Inflammatory macrophage treated with lipopolysaccharide for 4 hours (primary cell): ENCODE results near the gene LHFPL2.
"Not testable (repeated sequence)": the region's sequence is repeated elsewhere in the genome, so short reads cannot be mapped to it uniquely, and the experiment has no call there.

Experiments
- DNase-seq: peaks from one replicate; pipeline ENCODE4 v3.0.0-alpha.2; 2020

The LHFPL2 gene, protein sequence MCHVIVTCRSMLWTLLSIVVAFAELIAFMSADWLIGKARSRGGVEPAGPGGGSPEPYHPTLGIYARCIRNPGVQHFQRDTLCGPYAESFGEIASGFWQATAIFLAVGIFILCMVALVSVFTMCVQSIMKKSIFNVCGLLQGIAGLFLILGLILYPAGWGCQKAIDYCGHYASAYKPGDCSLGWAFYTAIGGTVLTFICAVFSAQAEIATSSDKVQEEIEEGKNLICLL

GRCh38 chr5:78648359-78649210 lies at the start of gene LHFPL2:
Gene LHFPL2, minus strand, starts transcription at chr5:78648772. Its CDS starts 138,559 bp downstream, at chr5:78510213.
- DNase-seq = peak; percentile 58

- no peak for DNase-seq
Observed at GRCh38 chr5:78696637-78697036, 48.1 kb upstream of the LHFPL2 start.

DNA sequence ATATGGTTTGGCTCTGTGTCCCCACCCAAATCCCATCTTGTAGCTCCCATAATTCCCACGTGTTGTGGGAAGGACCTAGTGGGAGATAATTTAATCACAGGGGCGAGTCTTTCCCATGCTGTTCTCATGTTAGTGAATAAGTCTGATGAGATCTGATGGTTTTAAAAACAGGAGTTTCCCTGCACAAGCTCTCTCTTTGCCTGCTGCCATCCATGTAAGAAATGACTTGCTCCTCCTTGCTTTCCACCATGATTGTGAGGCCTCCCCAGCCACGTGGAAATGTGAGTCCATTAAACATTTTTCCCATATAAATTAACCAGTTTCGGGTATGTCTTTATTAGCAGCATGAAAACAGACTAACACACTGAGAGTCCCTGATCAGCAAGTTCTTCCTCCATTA lies 47.5 kb upstream of the LHFPL2 start:
- DNase-seq = not testable (repeated sequence)

DNA sequence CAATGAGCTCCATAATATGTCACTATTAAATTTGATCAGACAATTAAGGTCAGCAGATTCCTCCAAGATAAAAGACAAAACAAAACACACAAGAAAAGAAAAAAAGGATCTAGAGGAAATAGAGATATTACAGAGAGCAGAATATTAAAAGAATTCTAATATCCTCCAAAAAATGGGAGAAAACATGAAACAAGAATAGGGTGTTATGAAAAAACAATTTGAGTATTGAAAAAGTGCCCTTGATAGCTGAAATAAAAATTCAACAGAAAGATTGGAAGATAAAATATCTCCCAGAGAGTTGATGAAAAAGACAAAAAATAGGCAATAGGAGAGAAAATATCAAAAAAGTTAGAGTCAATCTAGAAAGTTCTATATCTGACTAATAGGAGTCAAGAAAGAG lies 44.8 kb upstream of the LHFPL2 start:
- no peak for DNase-seq

DNA sequence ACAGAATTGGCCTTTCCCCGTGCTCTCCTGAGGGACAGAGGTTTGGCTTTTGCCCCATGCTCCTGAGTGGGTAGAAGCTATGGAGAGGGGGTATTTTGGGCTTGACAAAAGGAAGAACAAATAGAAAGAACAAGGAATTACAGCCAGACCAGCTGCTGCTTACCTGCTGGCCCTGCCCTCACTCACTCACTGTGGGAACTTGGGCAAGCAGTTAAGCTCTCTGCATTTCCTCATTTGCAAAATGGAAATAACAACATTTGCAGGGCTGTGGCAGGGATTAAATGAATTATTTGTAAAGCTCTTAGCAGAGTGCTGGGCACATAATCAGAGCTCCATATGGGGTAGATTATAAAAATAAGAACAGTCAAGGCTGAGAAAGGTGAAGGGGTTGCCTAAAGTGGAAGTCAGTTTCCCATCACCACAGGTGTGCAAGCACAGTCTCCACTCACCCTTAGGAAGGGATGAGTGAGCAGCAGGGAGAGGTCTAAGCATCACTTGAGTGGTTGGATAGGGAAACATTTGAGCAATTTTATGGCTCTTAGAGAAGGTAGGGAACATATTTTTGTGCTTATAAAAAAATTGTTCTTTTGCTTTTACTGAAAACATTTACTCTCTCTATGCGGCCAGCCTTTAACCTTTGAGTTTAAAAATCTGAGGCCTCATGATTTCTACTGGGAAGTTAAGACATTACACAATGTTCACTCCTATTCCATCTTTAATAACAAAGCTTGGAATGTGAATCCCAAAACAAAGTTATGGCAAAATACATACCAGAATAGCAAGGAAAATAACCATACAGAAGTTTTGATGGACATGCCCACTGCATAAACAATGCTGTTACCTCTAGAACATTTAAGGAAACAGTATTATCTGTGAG lies 42.8 kb upstream of the LHFPL2 start:
- DNase-seq = no peak

DNA sequence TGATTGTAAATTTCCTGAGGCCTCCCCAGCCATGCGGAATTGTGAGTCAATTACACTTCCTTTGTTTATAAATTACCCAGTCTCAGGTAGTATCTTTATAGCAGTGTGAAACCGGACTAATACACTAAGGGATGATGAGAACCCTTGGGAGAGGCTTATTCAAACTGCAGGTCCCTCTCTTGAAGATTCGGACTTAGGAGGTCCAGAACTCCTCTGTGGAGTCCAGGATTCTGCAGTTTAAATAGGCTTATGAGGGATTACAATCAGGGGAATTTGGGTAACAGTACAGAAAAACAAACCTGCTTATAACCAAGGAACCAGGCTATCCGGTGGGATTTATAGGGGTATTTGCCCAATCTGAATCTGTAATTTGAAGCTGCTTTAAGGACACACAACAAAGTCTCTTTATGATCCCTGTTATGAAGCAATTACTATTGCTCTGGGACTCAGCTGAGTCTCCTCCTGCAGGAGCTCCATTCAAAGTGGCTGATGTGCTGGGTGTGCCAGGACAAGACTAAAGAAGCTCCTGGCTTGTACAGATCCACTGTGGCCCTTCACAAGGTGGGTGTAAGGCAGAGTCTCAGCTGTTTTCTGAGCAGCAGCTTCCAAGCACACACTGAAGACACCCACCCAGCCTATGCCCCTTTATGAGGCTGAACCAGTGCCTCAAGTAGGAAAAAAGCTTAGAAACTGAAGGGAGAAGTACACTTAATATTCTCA lies 41.8 kb upstream of the LHFPL2 start:
- no peak for DNase-seq

- DNase-seq = no peak
Observed at GRCh38 chr5:78689540-78690252, 41.1 kb upstream of the LHFPL2 start.

GRCh38 chr5:78687514-78687913 lies 38.9 kb upstream of the LHFPL2 start:
- not testable (repeated sequence) for DNase-seq

DNA sequence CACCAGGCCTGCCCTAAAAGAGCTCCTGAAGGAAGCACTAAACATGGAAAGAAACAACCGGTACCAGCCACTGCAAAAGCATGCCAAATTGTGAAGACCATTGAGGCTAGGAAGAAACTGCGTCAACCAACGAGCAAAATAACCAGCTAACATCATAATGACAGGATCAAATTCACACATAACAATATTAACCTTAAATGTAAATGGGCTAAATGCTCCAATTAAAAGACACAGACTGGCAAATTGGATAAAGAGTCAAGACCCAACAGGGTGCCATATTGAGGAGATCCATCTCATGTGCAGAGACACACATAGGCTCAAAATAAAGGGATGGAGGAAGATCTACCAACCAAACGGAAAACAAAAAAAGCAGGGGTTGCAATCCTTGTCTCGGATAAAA lies 35.3 kb upstream of the LHFPL2 start:
- not testable (repeated sequence) for DNase-seq

GRCh38 chr5:78679905-78680304 lies 31.3 kb upstream of the LHFPL2 start:
- no peak for DNase-seq

- DNase-seq = peak; percentile 83
Observed at GRCh38 chr5:78677777-78678668, 29.5 kb upstream of the LHFPL2 start.

DNA sequence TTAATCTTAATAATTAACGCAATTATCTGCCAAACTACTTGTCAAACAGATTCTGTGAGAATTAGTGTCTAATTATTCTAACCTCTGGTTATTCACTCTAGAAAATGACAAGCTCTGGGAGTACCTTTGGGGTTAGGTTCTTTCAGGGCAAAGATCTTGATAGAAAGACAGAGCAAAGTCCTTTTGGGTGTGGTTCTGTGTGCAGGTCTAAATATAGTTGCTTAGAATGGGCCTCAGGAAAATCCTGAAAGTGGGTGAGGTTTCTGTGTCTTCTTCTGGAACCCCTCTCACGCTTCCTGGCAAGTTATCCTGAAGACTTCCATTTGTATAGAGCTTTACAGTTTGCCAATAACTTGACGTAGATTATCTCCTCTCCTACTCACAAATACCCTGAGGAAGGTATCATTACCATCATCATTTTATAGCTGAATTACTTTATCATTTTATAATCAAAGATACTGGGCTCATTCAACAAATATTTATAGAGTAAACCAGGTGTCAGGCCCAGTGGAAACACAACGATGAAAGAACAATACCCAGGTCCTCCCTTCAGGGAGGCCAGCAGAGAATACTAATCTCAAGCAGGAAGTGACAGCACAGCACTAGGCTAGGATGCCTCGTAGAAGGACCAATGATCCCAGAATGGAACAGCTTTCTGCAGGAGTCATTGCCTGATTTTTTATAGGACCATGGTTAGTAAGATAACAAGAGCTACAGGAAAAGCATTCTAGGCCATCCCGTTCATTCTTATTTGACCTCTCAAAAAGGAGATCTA lies 27.6 kb upstream of the LHFPL2 start:
- no peak for DNase-seq

GRCh38 chr5:78673827-78674226 lies 25.3 kb upstream of the LHFPL2 start:
- DNase-seq = not testable (repeated sequence)

- DNase-seq = no peak
Observed at GRCh38 chr5:78672154-78672553, 23.6 kb upstream of the LHFPL2 start.

- no peak for DNase-seq
Observed at GRCh38 chr5:78671609-78672008, 23.0 kb upstream of the LHFPL2 start.

GRCh38 chr5:78670701-78671269 lies 22.2 kb upstream of the LHFPL2 start:
- DNase-seq = no peak

DNA sequence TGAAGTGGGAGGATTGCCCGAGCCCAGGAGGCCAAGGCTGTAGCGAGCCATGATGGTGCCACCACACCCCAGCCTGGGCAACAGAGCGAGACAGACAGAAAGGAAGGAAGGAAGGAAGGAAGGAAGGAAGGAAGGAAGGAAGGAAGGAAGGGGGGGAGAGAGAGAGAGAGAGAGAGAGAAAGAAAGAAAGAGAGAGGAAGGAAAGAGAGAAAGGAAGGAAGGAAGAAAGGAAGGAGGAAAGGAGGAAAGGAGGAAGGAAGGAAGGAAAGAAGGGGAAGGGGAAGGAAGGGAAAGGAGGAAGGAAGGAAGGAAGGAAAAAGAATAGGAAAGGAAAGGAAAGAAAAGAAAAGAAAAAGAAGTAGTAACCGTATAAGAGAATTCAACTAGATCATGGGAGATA lies 20.8 kb upstream of the LHFPL2 start:
- DNase-seq = no peak

DNA sequence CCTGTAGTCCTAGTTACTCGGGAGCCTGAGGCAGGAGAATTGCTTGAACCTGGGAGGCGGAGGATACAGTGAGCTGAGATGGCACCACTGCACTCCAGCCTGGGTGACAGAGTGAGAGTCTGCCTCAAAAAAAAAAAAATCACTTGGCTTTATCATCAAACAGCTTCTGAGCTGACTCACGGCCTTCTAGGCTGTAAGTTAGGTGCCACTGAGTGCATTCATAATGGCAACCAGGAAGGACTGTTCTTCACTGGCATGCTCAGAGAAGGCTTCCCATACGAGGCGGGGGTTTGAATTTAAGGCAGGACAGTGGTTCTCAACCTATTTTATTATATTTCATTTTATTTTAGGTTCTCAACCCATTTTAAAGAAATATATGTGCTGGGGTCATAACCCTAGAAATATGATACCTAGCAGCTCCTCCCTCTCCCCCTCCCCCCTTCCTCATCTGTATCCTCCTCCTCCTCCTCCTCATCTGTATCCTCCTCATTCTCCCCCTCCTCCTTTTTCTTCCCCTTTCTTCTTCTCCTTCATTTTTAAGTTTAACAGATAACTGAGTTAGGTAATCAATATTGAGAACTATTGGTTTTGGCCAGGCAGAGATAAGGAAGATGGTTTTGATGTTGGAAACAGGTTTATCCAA lies 19.0 kb upstream of the LHFPL2 start:
- no peak for DNase-seq

DNA sequence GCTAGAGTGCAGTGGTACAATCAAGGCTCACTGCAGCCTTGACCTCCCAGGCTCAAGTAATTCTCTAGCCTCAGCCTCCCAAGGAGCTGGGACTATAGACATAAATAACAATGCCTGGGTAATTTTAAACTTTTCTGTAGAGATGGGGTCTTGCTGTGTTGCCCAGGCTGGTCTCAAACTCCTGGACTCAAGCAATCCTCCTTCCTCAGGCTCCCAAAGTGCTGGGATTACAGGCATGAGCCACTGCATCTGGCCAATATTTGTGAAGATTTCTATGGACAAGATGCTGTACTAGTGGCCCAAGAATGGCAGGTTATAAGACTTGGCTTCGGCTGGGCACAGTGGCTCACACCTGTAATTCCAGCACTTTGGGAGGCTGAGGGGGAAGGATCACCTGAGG lies 18.4 kb upstream of the LHFPL2 start:
- DNase-seq = not testable (repeated sequence)
